ENCODE data around the gene CCDC138. TPM values are rescaled to one million over a fixed set of nuclear protein-coding genes. Genes with fewer than 3 reads are reported as not detected.

CCDC138 gene
- total RNA-seq, 4 donors from 2014 or later: 0.58 to 1.8 (median 1.2) TPM

DNA sequence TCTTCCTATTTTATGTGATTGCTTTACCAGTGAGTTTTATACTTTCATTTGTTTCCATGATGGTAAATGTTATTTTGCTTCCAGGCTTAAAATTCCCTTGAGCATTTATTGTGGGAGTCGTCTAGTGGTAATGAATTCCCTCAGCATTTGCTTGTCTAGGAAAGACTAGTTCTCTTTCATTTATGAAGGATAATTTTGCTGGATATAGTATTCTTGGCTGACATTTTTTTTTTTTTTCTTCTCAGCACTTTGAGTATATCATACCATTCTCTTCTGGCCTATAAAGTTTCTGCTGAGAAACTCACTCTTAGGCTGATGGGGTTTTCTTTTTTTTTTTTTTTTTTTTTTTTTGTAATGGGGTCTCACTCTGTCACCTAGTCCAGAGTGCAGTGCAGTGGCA lies 103.3 kb downstream of the CCDC138 start:
- Histone ChIP-seq H3K4me1 (no peaks in the 10 kb centered on the region), H3K4me3 (no peak overlapping the region), H3K27ac (replicated peaks in 1 of 4) (no peak overlapping the region), H3K9me3 (peaks cover 0 to 30% (median 14%) of the 10 kb centered on the region in 4 donors), H3K36me3 (no peaks in the 10 kb centered on the region), H3K27me3 (no peaks in the 10 kb centered on the region)
- DNase-seq (ENCODE audit: extremely low spot score): no peak
- no peak for TF ChIP-seq EP300 (IDR thresholded peaks at IDR 0.05)
- no peak for TF ChIP-seq POLR2A (IDR thresholded peaks at IDR 0.05; ENCODE audit: low read depth)
- TF ChIP-seq POLR2AphosphoS5 (IDR thresholded peaks at IDR 0.05): no peak
- TF ChIP-seq, protein P1, sequence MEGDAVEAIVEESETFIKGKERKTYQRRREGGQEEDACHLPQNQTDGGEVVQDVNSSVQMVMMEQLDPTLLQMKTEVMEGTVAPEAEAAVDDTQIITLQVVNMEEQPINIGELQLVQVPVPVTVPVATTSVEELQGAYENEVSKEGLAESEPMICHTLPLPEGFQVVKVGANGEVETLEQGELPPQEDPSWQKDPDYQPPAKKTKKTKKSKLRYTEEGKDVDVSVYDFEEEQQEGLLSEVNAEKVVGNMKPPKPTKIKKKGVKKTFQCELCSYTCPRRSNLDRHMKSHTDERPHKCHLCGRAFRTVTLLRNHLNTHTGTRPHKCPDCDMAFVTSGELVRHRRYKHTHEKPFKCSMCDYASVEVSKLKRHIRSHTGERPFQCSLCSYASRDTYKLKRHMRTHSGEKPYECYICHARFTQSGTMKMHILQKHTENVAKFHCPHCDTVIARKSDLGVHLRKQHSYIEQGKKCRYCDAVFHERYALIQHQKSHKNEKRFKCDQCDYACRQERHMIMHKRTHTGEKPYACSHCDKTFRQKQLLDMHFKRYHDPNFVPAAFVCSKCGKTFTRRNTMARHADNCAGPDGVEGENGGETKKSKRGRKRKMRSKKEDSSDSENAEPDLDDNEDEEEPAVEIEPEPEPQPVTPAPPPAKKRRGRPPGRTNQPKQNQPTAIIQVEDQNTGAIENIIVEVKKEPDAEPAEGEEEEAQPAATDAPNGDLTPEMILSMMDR (IDR thresholded peaks at IDR 0.05): no peak
- intact Hi-C loops (cut with DNase I): no loop called here
- WGBS: 86% methylated on average over 1 of the region's 1 CpG

DNA sequence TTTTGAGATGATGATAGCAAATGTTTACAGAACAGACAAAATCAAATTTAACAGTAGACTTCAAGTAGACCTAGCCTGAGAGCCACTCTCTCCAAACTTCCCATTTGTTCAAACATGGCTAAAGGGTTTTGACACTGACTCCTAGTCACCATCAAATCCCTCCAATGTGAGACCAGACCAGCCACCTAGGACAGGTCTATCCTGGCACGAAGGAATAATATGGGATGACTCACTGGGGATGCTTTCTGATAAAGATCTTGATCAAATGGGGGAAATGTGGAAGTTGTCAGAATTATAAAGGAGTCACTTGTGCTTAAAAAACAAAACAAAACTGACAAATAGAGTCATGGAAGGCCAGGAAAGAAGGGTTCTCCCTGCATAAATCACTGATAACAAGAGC lies 106.7 kb downstream of the CCDC138 start:
- H3K36me3 ChIP-seq: no peaks in the 10 kb centered on the region
- H3K27me3 ChIP-seq: no peaks in the 10 kb centered on the region
- intact Hi-C loops (cut with DNase I): no loop called here
- 79% methylated on average over 1 of the region's 1 CpG for WGBS
- no peaks in the 10 kb centered on the region for H3K4me1 ChIP-seq
- H3K4me3 ChIP-seq: no peak overlapping the region
- H3K9me3 ChIP-seq: peaks cover 0 to 22% (median 11%) of the 10 kb centered on the region in 4 donors
- no peak for TF ChIP-seq POLR2AphosphoS5 (IDR thresholded peaks at IDR 0.05)
- TF ChIP-seq POLR2A (IDR thresholded peaks at IDR 0.05; ENCODE audit: low read depth): no peak
- no peak for TF ChIP-seq EP300 (IDR thresholded peaks at IDR 0.05)
- TF ChIP-seq, protein P1 (IDR thresholded peaks at IDR 0.05): no peak
- H3K27ac ChIP-seq (replicated peaks in 1 of 4): no peak overlapping the region
- DNase-seq (ENCODE audit: extremely low spot score): no peak

DNA sequence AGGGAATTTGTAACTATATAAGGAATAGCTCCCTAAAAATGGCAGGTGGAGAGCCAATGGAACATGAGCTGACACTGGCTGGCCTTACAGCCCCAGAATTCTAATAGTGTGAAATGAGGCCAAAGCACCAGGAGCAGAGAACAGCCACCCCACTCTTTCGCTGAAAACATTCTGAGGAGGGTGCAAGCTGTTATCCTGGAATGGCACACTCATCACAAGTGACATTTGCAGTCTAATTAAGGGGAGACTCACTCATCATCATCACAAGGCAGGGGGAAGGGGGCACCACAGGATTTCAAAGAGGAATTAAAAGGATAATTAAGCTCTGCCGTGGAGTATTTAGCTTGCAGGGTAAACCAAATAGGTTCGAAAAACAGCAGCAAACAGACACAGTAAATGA lies 108.2 kb downstream of the CCDC138 start:
- intact Hi-C loops (cut with DNase I): no loop called here
- WGBS: 87% methylated on average over 3 of the region's 3 CpGs
- H3K36me3 ChIP-seq: no peaks in the 10 kb centered on the region
- H3K4me3 ChIP-seq: no peak overlapping the region
- H3K27me3 ChIP-seq: no peaks in the 10 kb centered on the region
- H3K4me1 ChIP-seq: no peaks in the 10 kb centered on the region
- no peak overlapping the region for H3K27ac ChIP-seq (replicated peaks in 1 of 4)
- peaks cover 0 to 11% (median 7%) of the 10 kb centered on the region in 4 donors for H3K9me3 ChIP-seq
- no peak for DNase-seq (ENCODE audit: extremely low spot score)
- TF ChIP-seq, protein P1 (IDR thresholded peaks at IDR 0.05): no peak
- TF ChIP-seq POLR2A (IDR thresholded peaks at IDR 0.05; ENCODE audit: low read depth): no peak
- no peak for TF ChIP-seq POLR2AphosphoS5 (IDR thresholded peaks at IDR 0.05)
- TF ChIP-seq EP300 (IDR thresholded peaks at IDR 0.05): no peak

DNA sequence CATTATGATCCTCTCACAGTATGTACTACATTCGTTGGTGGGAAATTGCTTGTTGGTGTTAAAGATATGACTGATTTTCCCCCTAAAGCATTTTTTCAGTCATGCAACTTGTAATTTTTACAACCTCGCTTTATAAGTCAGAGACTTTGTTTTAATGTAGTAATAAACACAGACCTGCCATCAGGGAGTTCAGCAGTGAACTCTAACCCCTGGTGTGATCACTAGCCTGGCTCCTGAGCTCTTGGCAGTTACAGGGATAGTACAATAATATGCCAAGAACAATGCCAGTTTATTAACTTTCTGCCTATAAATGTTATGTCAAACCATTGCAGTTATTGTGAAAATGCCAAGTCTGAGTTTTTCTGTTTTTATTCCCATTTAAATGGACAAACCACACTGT lies 108.6 kb downstream of the CCDC138 start:
- DNase-seq (ENCODE audit: extremely low spot score): no peak
- H3K9me3 ChIP-seq: peaks cover 0 to 7% (median 5%) of the 10 kb centered on the region in 4 donors
- TF ChIP-seq EP300 (IDR thresholded peaks at IDR 0.05) (no peak), POLR2A (IDR thresholded peaks at IDR 0.05; ENCODE audit: low read depth) (no peak), POLR2AphosphoS5 (IDR thresholded peaks at IDR 0.05) (no peak)
- TF ChIP-seq, protein P1 (IDR thresholded peaks at IDR 0.05): no peak
- no peaks in the 10 kb centered on the region for H3K36me3 ChIP-seq
- no peaks in the 10 kb centered on the region for H3K27me3 ChIP-seq
- intact Hi-C loops (cut with DNase I): no loop called here
- no peak overlapping the region for H3K27ac ChIP-seq (replicated peaks in 1 of 4)
- 84% methylated on average over 2 of the region's 2 CpGs for WGBS
- no peaks in the 10 kb centered on the region for H3K4me1 ChIP-seq
- no peak overlapping the region for H3K4me3 ChIP-seq

DNA sequence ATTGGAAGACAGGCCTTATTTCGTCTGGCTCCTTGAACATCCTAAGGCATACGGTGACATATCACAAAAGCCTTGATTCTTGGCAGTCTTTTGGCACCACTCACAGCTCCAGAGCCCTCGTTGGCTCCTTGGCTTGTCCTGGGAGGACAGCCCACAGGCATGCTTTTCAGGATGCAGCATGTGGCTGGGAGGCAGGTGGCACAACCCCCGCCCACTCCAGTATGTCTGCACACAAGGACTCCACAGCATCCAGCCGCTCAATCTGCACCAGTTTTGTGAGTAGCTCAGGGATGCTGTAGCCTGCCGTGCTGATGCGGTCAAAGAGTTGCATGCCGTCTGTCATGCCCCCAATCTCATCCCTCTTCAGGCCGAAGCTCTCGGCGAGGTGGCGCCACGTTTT lies 110.2 kb downstream of the CCDC138 start:
- 96% methylated on average over 13 of the region's 13 CpGs for WGBS
- Histone ChIP-seq H3K36me3 (no peaks in the 10 kb centered on the region), H3K27me3 (no peaks in the 10 kb centered on the region), H3K4me1 (no peaks in the 10 kb centered on the region), H3K4me3 (no peak overlapping the region), H3K9me3 (peaks cover 0 to 7% (median 0%) of the 10 kb centered on the region in 4 donors), H3K27ac (replicated peaks in 1 of 4) (no peak overlapping the region)
- TF ChIP-seq POLR2A (IDR thresholded peaks at IDR 0.05; ENCODE audit: low read depth) (no peak), POLR2AphosphoS5 (IDR thresholded peaks at IDR 0.05) (no peak), EP300 (IDR thresholded peaks at IDR 0.05) (no peak)
- TF ChIP-seq, protein P1 (IDR thresholded peaks at IDR 0.05): no peak
- intact Hi-C loops (cut with DNase I): no loop called here
- no peak for DNase-seq (ENCODE audit: extremely low spot score)
